ENCODE results near the gene MTERF2.
A peak's percentile ranks its signal among the peaks of the same experiment; 100 is the strongest.

Gene MTERF2

GRCh38 chr12:106987846-106988245 is 900 bp upstream of the MTERF2 start:
- DNase-seq = no peak

GRCh38 chr12:106986135-106986534 is 811 bp downstream of the MTERF2 start:
- DNase-seq = no peak

- DNase-seq = no peak
Observed at GRCh38 chr12:106985479-106985878, 1.5 kb downstream of the MTERF2 start.

- no peak for DNase-seq
Observed at GRCh38 chr12:106984588-106985137, 2.3 kb downstream of the MTERF2 start.

GRCh38 chr12:106982229-106982628 is 4.7 kb downstream of the MTERF2 start:
- DNase-seq = no peak

- DNase-seq = no peak
Observed at GRCh38 chr12:106981788-106982187, 5.2 kb downstream of the MTERF2 start.

GRCh38 chr12:106980944-106981343 is 6.0 kb downstream of the MTERF2 start:
- DNase-seq = no peak

GRCh38 chr12:106978035-106978800 is 8.7 kb downstream of the MTERF2 start:
- no peak for DNase-seq

GRCh38 chr12:106976668-106977067 is 10.3 kb downstream of the MTERF2 start:
- DNase-seq = no peak

- DNase-seq = no peak
Observed at GRCh38 chr12:106975993-106976658, 10.8 kb downstream of the MTERF2 start.

- no peak for DNase-seq
Observed at GRCh38 chr12:106975098-106975497, 11.8 kb downstream of the MTERF2 start.

GRCh38 chr12:106974511-106974910 is 12.4 kb downstream of the MTERF2 start:
- no peak for DNase-seq

- DNase-seq = no peak
Observed at GRCh38 chr12:106973545-106973944, 13.4 kb downstream of the MTERF2 start.

GRCh38 chr12:106971065-106971464 is 15.9 kb downstream of the MTERF2 start:
- no peak for DNase-seq

GRCh38 chr12:106964526-106964925 is 22.4 kb downstream of the MTERF2 start:
- no peak for DNase-seq

GRCh38 chr12:106962286-106962685 is 24.7 kb downstream of the MTERF2 start:
- DNase-seq = no peak

GRCh38 chr12:106960443-106960842 is 26.5 kb downstream of the MTERF2 start:
- no peak for DNase-seq

- no peak for DNase-seq
Observed at GRCh38 chr12:106957583-106957982, 29.4 kb downstream of the MTERF2 start.

- DNase-seq = peak; percentile 47
Observed at GRCh38 chr12:106956048-106956578, 30.8 kb downstream of the MTERF2 start.

GRCh38 chr12:106955377-106956047 is 31.4 kb downstream of the MTERF2 start, which contains the start of gene TMEM263:
Gene TMEM263, plus strand, starts transcription at chr12:106955907. Its CDS starts 11,210 bp downstream, at chr12:106967117.
- DNase-seq = peak; percentile 82

- DNase-seq = peak; percentile 8
Observed at GRCh38 chr12:106954462-106955376, 32.2 kb downstream of the MTERF2 start.

Measured in T-helper 9 cell (primary cell).